ENCODE results near the gene CD200R1L. TPM values are rescaled to one million over a fixed set of nuclear protein-coding genes. Genes with fewer than 3 reads are reported as not detected.

The CD200R1L gene
- total RNA-seq, 2 donors from 2014 or later: not detected

DNA sequence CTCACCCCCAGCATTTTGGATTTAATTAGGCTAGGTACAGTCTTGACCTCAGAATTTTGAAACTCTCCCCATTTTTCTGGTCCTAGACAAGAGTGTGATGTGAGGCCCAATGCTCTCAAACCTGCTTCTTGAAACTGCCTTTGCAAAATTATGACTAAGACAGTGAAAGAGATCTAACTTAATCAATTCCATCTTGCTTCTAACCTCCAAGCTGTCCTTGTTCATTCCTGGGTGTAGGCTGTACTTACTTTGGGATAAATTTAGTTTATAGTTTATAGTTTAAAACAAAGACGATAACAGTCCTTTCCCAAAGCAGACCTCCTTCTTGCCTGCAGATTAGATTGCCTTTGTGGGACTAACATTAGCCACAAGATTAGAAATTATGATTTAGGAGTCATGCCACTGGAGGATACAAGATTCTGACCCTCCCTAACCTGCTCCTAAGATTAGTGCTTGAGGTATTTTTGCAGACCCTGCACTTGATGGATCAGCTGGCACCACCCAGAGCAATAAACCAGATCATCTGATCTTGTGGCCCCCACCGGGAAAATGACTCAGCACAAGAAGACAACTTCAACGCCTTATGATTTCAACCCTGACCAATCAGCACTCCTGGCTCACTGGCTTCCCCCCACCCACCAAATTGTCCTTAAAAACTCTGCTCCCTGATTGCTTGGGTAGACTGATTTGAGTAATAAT, 59.6 kb downstream of the CD200R1L start:
- no peak for TF ChIP-seq CTCF (IDR thresholded peaks at IDR 0.05)
- no peak for DNase-seq (ENCODE audit: low spot score)
- Histone ChIP-seq H3K4me3 (no peak overlapping the region), H3K27me3 (no peaks in the 10 kb centered on the region), H3K9me3 (peaks cover 0 to 10% of the 10 kb centered on the region in 2 donors), H3K36me3 (no peaks in the 10 kb centered on the region), H3K4me1 (no peaks in the 10 kb centered on the region), H3K27ac (no peak overlapping the region)

- Histone ChIP-seq H3K4me3 (no peak overlapping the region), H3K27ac (no peak overlapping the region), H3K9me3 (peaks cover 0 to 10% of the 10 kb centered on the region in 2 donors), H3K4me1 (no peaks in the 10 kb centered on the region), H3K36me3 (no peaks in the 10 kb centered on the region), H3K27me3 (no peaks in the 10 kb centered on the region)
- TF ChIP-seq CTCF (IDR thresholded peaks at IDR 0.05): no peak
- no peak for DNase-seq (ENCODE audit: low spot score)
Observed at GRCh38 chr3:112786002-112786590, 60.6 kb downstream of the CD200R1L start.

- Histone ChIP-seq H3K4me3 (no peak overlapping the region), H3K9me3 (peaks cover 0 to 10% of the 10 kb centered on the region in 2 donors), H3K27me3 (no peaks in the 10 kb centered on the region), H3K27ac (no peak overlapping the region), H3K4me1 (no peaks in the 10 kb centered on the region), H3K36me3 (no peaks in the 10 kb centered on the region)
- TF ChIP-seq CTCF (IDR thresholded peaks at IDR 0.05): no peak
- no peak for DNase-seq (ENCODE audit: low spot score)
Observed at GRCh38 chr3:112785321-112786001, 61.2 kb downstream of the CD200R1L start.

GRCh38 chr3:112782491-112782890, 64.2 kb downstream of the CD200R1L start:
- no peak for DNase-seq (ENCODE audit: low spot score)
- no peak for TF ChIP-seq CTCF (IDR thresholded peaks at IDR 0.05)
- H3K27ac ChIP-seq: no peak overlapping the region
- peaks cover 0 to 17% of the 10 kb centered on the region in 2 donors for H3K4me1 ChIP-seq
- no peaks in the 10 kb centered on the region for H3K36me3 ChIP-seq
- no peaks in the 10 kb centered on the region for H3K27me3 ChIP-seq
- H3K4me3 ChIP-seq: no peak overlapping the region
- peaks cover 0 to 6% of the 10 kb centered on the region in 2 donors for H3K9me3 ChIP-seq

GRCh38 chr3:112781599-112781998, 65.1 kb downstream of the CD200R1L start:
- Histone ChIP-seq H3K4me1 (peaks cover 0 to 17% of the 10 kb centered on the region in 2 donors), H3K27ac (no peak overlapping the region), H3K36me3 (no peaks in the 10 kb centered on the region), H3K27me3 (no peaks in the 10 kb centered on the region), H3K9me3 (no peaks in the 10 kb centered on the region), H3K4me3 (no peak overlapping the region)
- DNase-seq (ENCODE audit: low spot score): no peak
- TF ChIP-seq CTCF (IDR thresholded peaks at IDR 0.05): no peak

Measured in right atrium auricular region (tissue), 2 donors.